ENCODE data around the gene MFRP. TPM values are rescaled to one million over a fixed set of nuclear protein-coding genes. Genes with fewer than 3 reads are reported as not detected.

MFRP gene
- total RNA-seq: not detected in 2 replicates

DNA sequence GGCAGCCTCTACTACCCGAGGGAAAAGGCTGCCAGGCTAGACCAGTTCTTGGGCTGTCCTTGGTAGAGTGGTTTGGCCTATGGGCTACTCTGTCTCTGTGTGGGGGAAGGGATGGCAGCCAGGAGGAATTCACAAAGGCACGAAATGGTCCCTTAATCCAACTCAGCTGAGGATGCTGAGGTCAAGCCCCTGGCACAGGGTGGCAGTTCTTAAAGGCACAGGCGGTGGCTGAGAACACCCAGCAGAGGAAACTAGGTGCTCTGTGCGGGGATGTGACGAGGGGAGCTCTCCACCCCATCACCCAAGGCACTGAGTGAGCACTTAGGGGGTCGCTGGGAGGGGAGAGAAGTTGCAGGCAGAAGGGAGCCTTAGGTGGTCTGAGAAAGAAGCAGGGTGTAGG, at the start of gene MFRP:
Gene MFRP, minus strand, starts transcription at position 101 of the 400 bp plus-strand sequence. CDS start 192 bp downstream, outside the sequence.

DNA sequence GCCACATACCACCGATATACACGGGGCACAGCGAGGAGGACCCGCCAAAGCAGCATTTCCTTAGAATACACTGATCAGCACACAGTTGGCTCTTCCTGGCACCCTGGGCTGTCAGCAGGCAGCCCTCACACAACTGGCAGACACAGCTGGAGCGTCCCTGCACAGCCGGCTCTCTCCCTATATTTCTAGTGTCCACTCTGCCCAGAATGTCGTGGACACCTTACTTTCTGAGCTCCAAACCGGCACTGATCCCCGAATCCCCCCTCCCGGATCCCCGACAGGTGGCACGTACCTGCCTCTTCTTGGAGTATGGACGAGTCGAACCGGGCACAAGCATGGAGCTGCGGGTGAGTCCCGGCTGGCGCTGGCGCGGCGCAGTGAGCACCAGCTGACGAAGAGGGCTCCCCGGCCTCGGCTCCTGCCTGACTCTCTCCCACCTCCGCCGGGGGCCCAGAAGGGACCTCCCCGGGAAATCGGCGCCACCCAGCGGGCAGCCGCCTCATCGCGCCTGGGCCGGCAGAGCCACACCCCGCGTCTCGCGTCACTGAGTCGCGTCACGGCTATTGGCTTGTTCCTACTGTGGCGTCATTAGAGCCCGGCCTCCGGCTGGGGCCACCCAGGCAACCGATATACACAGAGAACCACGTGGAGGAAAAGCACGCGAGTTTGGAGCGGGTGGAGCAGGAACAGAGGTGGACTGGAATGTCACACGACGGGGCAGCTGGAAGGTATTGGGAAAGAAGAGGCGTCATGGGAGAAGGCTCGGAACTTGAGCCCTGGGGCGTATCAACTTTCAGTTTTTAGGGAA, 34.9 kb upstream of the MFRP start, which contains the start of gene USP2:
Gene USP2, minus strand, starts transcription at position 510 of the 808 bp plus-strand sequence. CDS start 8,210 bp downstream, outside the sequence.

DNA sequence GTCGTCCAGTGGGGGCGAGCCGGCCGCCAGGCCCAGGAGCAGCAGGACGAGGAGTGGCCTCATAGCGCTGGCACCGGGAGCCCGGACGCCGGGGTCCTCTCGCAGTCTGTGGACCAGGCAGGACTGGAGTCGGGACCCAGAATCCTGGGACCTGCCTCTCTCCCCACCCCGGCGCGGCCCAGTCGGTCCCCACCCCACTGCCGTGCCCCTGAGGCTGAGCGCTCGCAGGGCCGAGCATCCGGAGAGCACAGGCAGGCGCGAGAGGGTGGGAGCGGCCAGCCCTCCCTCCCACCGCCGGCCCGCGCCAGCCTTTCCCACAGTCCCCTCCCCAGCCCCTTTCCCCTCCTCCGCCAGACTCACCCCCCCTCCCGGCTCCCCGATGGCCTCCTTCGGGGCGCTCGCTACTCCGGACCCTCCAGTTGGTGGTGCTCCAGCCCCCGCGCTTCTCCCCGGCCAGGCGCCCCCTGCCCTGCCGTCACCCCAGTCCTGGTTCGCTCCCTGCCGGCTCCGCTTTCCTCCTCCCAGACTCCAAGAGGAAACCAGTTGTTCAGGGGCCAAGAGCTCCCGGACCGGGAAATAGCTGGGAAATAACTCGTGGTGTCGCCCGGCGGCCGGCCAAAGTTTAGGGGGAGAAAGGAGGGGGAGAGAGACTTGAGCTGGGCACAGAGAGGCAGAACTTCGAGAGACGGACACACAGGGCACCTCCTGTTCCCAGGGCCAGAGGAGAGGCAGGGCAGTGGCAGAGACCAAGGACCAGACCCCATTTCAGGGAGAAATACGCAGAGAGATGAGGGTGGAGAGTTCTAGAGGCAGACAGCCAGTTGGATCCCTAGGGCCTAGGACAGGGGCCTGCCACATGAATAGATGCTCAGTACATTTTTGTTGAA, 5.9 kb downstream of the MFRP start, which contains the start of gene C1QTNF5:
Gene C1QTNF5, minus strand, starts transcription at position 549 of the 887 bp plus-strand sequence. Its CDS starts 486 bp downstream, at position 63.

DNA sequence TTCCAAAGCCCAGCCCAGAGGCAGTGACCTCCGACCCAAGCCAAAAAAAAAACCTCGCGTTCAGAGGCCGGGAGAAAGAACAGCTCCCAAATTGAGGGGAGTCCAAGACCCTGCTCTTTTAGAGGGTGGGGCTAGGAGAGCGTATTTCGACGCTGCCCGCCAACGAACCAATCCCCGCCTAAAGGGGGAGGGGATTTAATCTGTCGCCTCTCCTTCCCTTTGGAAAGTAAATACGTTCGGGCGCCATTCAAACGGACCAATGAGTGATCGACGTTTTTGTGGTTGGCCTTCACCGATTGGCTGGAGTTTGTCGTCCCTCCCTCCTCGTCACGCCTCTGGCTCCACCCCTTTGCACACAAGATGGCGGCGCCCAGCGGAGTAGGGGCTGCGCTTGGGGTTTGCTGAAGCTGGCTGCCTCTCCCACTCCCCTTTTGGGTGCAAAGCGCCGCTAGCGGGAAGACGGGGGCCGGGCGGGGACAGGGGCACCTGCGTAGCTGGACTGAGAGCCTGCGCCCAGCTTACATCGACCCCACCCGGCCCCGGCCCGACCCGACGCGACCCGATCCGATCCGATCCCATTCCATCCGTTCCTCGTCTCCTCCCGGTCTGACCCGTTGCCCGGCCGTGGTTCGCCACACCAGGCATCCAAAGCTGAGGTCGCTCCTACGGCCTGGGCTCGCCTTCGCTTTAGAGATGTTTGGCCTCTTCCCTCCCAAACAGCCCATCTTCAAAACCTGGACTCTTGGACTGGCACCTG, 12.2 kb downstream of the MFRP start, which contains the start of gene RNF26:
Gene RNF26, plus strand, starts transcription at position 354 of the 757 bp plus-strand sequence. CDS start 596 bp downstream, outside the sequence.

DNA sequence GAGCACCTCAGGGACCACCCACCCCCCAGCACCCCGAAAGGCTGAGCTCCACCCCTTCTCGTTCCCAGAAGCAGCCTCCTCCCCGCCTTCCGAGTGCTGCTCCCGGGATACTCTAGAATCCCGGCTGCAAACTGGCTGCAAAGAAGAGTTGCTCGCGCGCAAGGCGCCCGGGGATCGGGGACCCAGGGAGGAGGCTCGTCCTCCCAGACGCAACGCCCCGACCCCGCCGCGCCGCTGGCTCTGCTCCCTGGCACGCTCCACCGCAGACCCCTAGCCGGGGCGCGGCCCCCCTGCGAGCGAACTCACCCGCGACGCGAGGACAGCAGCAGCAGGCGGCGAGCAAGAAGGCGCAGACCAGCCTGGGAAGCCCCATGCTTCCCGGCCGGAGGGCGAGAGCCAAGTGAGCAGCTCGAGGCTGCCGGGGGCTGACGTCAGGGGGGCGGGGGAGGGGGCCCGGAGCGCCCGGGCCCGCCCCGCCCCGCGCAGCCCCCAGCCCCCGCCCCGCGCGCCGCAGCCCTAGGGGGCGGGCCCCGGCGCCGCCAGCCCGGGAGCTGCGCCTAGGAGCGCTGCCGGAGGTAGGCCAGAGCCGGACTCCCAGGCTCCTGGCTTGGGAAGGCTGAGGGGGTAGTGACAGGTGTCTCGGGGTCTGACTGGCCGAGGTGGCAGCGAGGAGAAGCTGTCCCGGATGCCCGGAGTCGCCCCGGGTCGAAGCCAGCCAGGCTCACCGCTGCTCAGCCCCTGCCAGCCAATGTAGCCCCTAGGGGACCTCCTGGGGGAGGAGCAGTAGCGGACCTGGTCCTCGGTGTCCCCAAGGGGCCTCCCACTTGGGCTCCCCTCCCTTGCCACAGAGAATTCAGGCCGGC, 29.5 kb downstream of the MFRP start, which contains the start of gene MCAM:
Gene MCAM, minus strand, starts transcription at position 402 of the 863 bp plus-strand sequence. Its CDS starts 29 bp downstream, at position 373.

Small RNA genes lying within 50 kb of the gene (small RNA-seq; reads per million reads assigned to genes)
- gene RF01225 (not detected), gene RNU6-262P (not detected)

Other genes starting within 250 kb of the MFRP start
- gene DPAGT1, start 244.9 kb downstream of the MFRP start, total RNA-seq: 20.0 and 32.4 TPM in 2 replicates
- gene C2CD2L, start 239.4 kb downstream of the MFRP start, total RNA-seq: 2.4 and 4.6 TPM in 2 replicates
- 20.4 and 21.0 TPM in 2 replicates for gene HINFP, start 225.1 kb downstream of the MFRP start, total RNA-seq
- under 0.01 and 0.11 TPM in 2 replicates for gene ABCG4, start 197.7 kb downstream of the MFRP start, total RNA-seq
- 20.0 and 32.3 TPM in 2 replicates for gene NLRX1, start 178.0 kb downstream of the MFRP start, total RNA-seq
- gene NHERF4, start 161.2 kb downstream of the MFRP start, total RNA-seq: not detected in 2 replicates
- gene CBL, start 140.4 kb downstream of the MFRP start, total RNA-seq: 5.5 and 8.1 TPM in 2 replicates
- gene MCAM, start 29.6 kb downstream of the MFRP start, total RNA-seq: 0.39 and 5.9 TPM in 2 replicates
- 5.5 and 6.2 TPM in 2 replicates for gene RNF26, start 12.2 kb downstream of the MFRP start, total RNA-seq
- under 0.01 TPM in 1 of 2 replicates, not detected in the other for gene C1QTNF5, start 5.8 kb downstream of the MFRP start, total RNA-seq
- gene USP2, start 35.0 kb upstream of the MFRP start, total RNA-seq: under 0.01 and 0.11 TPM in 2 replicates
- 47.9 and 69.7 TPM in 2 replicates for gene THY1, start 76.5 kb upstream of the MFRP start, total RNA-seq